Sigmoid colon (tissue), 4 donors: ENCODE data around the gene FBXL13.

Experiments used
- POLR2A ChIP-seq, 2 donors: fragments of 450-650 bp; IDR thresholded peaks; one replicate each; pipeline ENCODE4 v1.6.1; 2016; ENCODE audit warnings: antibody characterized with exemption in 2 of 2, mild to moderate bottlenecking in 2 of 2, moderate library complexity in 2 of 2
- POLR2AphosphoS5 ChIP-seq, 4 donors: sonication (generic); formaldehyde crosslinking; IDR thresholded peaks; one replicate each; pipeline ENCODE4 v1.6.1; 2017; ENCODE audit warnings: antibody characterized with exemption in 4 of 4
- TF ChIP-seq, protein P1 (sequence below), 4 experiments: fragments of 450-650 bp in 3 of 4; fragments of 200-600 bp in 1 of 4; IDR thresholded peaks; one replicate each; pipeline ENCODE4 v1.5.1; 2016 to 2019; ENCODE audit warnings: antibody characterized with exemption in 4 of 4, mild to moderate bottlenecking in 3 of 4, moderate library complexity in 2 of 4

DNA sequence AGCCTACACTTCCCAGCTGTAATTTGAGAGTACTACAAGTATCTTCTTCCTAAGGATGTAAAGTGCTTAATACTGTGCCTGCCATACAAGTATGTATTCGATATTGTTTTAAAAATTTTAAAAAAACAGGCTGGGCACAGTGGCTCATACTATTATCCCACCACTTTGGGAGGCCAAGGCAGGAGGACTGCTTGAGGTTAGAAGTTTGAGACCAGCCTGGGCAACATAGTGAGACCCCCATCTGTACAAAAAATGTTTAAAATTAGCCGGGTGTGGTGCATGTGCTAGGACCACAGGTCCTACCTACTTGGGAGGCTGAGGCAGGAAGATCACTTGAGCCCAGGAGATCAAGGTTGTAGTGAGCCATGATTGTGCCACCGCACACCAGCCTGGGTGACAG is 8.6 kb upstream of the FBXL13 start:
- TF ChIP-seq, protein P1, sequence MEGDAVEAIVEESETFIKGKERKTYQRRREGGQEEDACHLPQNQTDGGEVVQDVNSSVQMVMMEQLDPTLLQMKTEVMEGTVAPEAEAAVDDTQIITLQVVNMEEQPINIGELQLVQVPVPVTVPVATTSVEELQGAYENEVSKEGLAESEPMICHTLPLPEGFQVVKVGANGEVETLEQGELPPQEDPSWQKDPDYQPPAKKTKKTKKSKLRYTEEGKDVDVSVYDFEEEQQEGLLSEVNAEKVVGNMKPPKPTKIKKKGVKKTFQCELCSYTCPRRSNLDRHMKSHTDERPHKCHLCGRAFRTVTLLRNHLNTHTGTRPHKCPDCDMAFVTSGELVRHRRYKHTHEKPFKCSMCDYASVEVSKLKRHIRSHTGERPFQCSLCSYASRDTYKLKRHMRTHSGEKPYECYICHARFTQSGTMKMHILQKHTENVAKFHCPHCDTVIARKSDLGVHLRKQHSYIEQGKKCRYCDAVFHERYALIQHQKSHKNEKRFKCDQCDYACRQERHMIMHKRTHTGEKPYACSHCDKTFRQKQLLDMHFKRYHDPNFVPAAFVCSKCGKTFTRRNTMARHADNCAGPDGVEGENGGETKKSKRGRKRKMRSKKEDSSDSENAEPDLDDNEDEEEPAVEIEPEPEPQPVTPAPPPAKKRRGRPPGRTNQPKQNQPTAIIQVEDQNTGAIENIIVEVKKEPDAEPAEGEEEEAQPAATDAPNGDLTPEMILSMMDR (IDR thresholded peaks at IDR 0.05), result no peak
- TF ChIP-seq POLR2A (IDR thresholded peaks at IDR 0.05) (no peak), POLR2AphosphoS5 (IDR thresholded peaks at IDR 0.05) (no peak)
